Gastrocnemius medialis (tissue), 4 donors: ENCODE results near the gene ZNF580.

Experiments
- CTCF ChIP-seq, 5 experiments: fragments of 450-650 bp in 3 of 5; fragments of 200-600 bp in 2 of 5; sonication (generic) in 2 of 5; IDR thresholded peaks in 4 of 5; conservative IDR thresholded peaks in 1 of 5; 1 replicate in 4 of 5; 2 replicates in 1 of 5; pipeline ENCODE4 v1.5.1; 2016 to 2019; ENCODE audit warnings: antibody characterized with exemption in 5 of 5, mild to moderate bottlenecking in 3 of 5, moderate library complexity in 3 of 5
- POLR2A ChIP-seq, 2 donors: fragments of 450-650 bp; IDR thresholded peaks; one replicate each; pipeline ENCODE4 v1.6.1; 2017; ENCODE audit warnings: antibody characterized with exemption in 2 of 2, mild to moderate bottlenecking in 2 of 2, moderate library complexity in 2 of 2

- TF ChIP-seq CTCF (IDR thresholded peaks at IDR 0.05 in 4 of 5, conservative IDR thresholded peaks at IDR 0.05 in 1 of 5) (no peak), POLR2A (IDR thresholded peaks at IDR 0.05) (no peak)
Measured at GRCh38 chr19:55598034-55598433, 42.8 kb upstream of the ZNF580 start.
